ENCODE data around the gene SPINK8. TPM values are rescaled to one million over a fixed set of nuclear protein-coding genes. Genes with fewer than 3 reads are reported as not detected.

Gene SPINK8
- total RNA-seq, 1 donor from 2014 or later: not detected

DNA sequence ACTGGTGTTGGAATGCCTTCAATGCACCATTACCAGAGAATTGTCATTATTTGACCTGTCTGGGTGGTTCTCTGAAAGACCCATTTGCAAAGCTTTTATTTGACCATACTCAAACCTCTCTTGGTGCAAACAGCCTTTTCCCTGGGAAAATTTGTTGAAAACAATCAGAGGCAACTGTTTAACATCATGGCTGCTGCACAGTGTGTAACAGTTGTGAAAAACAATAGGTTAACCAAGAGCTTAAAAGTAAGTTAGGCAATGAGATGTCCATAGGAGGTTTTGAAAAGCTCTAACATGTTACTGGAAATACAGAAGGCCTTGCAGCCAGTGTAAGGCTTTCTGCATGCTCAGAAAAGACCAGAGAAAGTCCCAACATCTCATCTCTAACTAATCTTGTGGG lies 18.9 kb downstream of the SPINK8 start:
- H3K4me2 ChIP-seq: no peak overlapping the region
- H2AFZ ChIP-seq (replicated peaks): no peak overlapping the region
- Mint-ChIP-seq H3K4me1 (no peaks in the 10 kb centered on the region), H3K27ac (no peak overlapping the region), H3K36me3 (peaks cover 1% of the 10 kb centered on the region), H3K27me3 (ENCODE audit: insufficient read depth, low read depth) (peaks cover 2% of the 10 kb centered on the region), H3K9me3 (peaks cover 22% of the 10 kb centered on the region), H3K4me3 (no peak overlapping the region)
- H3K27me3 ChIP-seq: peaks cover under 1% of the 10 kb centered on the region
- no peak for DNase-seq (ENCODE audit: low spot score)
- no peaks in the 10 kb centered on the region for H3F3A ChIP-seq (ENCODE audit: low read depth)
- H3K4me1 ChIP-seq: no peaks in the 10 kb centered on the region
- H3K36me3 ChIP-seq: no peaks in the 10 kb centered on the region
- no peaks in the 10 kb centered on the region for H3K79me2 ChIP-seq (ENCODE audit: low read depth)
- H4K20me1 ChIP-seq (ENCODE audit: low read depth): no peaks in the 10 kb centered on the region
- H3K9me3 ChIP-seq (ENCODE audit: low read depth): peaks cover 13% of the 10 kb centered on the region
- H3K27ac ChIP-seq: no peak overlapping the region
- no peak overlapping the region for H3K4me3 ChIP-seq
- no peak overlapping the region for H3K9ac ChIP-seq
- TF ChIP-seq EZH2 (IDR thresholded peaks at IDR 0.05) (no peak), EZH2phosphoT487 (IDR thresholded peaks at IDR 0.05) (no peak)
- TF ChIP-seq, protein P1, sequence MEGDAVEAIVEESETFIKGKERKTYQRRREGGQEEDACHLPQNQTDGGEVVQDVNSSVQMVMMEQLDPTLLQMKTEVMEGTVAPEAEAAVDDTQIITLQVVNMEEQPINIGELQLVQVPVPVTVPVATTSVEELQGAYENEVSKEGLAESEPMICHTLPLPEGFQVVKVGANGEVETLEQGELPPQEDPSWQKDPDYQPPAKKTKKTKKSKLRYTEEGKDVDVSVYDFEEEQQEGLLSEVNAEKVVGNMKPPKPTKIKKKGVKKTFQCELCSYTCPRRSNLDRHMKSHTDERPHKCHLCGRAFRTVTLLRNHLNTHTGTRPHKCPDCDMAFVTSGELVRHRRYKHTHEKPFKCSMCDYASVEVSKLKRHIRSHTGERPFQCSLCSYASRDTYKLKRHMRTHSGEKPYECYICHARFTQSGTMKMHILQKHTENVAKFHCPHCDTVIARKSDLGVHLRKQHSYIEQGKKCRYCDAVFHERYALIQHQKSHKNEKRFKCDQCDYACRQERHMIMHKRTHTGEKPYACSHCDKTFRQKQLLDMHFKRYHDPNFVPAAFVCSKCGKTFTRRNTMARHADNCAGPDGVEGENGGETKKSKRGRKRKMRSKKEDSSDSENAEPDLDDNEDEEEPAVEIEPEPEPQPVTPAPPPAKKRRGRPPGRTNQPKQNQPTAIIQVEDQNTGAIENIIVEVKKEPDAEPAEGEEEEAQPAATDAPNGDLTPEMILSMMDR (IDR thresholded peaks at IDR 0.05): no peak

DNA sequence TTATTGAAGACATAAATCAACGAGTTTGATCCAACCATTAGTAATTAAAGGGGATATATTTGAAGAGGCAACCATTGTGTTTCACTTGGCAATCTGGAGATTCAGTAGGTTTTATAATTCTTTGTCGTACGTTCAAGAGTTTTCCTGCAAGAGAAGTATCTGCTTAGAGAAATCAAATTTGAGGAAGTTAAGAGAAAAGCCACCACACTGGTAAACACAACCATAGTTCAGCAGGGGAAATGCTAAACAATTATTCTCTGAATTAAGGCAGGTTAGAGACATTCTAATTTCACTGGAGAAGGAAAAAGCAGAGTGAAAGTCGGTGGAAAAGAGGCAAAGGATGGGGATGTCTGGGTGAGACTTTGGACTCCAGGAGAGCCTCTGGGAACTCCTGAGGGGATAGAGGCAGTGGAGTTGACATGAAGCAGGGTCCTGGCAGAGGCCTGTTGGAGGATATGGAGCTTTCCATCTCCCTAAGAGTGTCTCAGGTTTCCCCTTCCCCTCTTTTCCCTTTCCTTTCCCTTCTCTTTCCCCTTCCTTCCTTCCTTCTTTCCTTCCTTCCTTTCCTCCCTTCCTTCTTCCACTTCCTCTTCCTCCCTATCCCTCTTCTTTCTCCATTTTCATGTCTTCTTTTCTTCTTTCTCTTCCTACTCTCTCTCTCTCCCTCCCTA lies 26.5 kb downstream of the SPINK8 start:
- Mint-ChIP-seq H3K27ac (no peak overlapping the region), H3K36me3 (peaks cover 11% of the 10 kb centered on the region), H3K9me3 (peaks cover 5% of the 10 kb centered on the region), H3K4me3 (no peak overlapping the region), H3K27me3 (ENCODE audit: insufficient read depth, low read depth) (peaks cover 3% of the 10 kb centered on the region), H3K4me1 (peaks cover 6% of the 10 kb centered on the region)
- Histone ChIP-seq H3F3A (ENCODE audit: low read depth) (peaks cover 9% of the 10 kb centered on the region), H3K36me3 (no peaks in the 10 kb centered on the region), H3K9ac (no peak overlapping the region), H3K9me3 (ENCODE audit: low read depth) (no peaks in the 10 kb centered on the region), H3K4me2 (no peak overlapping the region), H3K27me3 (peaks cover 39% of the 10 kb centered on the region), H2AFZ (replicated peaks) (no peak overlapping the region), H3K79me2 (ENCODE audit: low read depth) (no peaks in the 10 kb centered on the region), H3K4me1 (no peaks in the 10 kb centered on the region), H3K4me3 (no peak overlapping the region), H4K20me1 (ENCODE audit: low read depth) (no peaks in the 10 kb centered on the region), H3K27ac (no peak overlapping the region)
- no peak for TF ChIP-seq EZH2 (IDR thresholded peaks at IDR 0.05)
- TF ChIP-seq, protein P1 (IDR thresholded peaks at IDR 0.05): no peak
- TF ChIP-seq EZH2phosphoT487 (IDR thresholded peaks at IDR 0.05): no peak
- DNase-seq (ENCODE audit: low spot score): no peak

DNA sequence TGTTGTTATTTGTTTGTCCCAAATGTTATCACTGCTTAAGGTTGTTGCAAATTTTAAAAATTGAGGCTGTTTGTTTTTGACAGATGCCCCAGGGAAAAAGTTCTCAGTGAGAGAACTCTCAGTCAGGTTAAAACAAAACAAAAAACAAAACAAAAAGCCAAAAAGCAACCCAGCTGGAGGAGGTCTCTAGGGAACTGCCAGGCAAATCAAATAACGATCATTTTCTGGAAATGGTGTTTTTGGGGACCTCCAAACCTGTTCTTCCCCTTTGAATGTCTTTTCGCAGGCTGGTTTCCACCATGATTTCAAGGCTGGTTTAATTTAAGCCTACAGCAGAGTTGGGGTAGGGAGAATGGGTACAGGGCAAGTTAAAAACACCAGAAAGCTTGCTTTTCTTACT lies 27.2 kb downstream of the SPINK8 start:
- Histone ChIP-seq H3K4me2 (no peak overlapping the region), H3K9ac (no peak overlapping the region), H3K4me3 (no peak overlapping the region), H3K36me3 (no peaks in the 10 kb centered on the region), H3K79me2 (ENCODE audit: low read depth) (no peaks in the 10 kb centered on the region), H2AFZ (replicated peaks) (no peak overlapping the region), H3K27me3 (peaks cover 39% of the 10 kb centered on the region), H3F3A (ENCODE audit: low read depth) (peaks cover 9% of the 10 kb centered on the region), H3K9me3 (ENCODE audit: low read depth) (no peaks in the 10 kb centered on the region), H4K20me1 (ENCODE audit: low read depth) (no peaks in the 10 kb centered on the region), H3K27ac (no peak overlapping the region), H3K4me1 (no peaks in the 10 kb centered on the region)
- TF ChIP-seq EZH2phosphoT487 (IDR thresholded peaks at IDR 0.05) (no peak), EZH2 (IDR thresholded peaks at IDR 0.05) (no peak)
- TF ChIP-seq, protein P1 (IDR thresholded peaks at IDR 0.05): no peak
- Mint-ChIP-seq H3K9me3 (peaks cover 5% of the 10 kb centered on the region), H3K4me1 (peaks cover 9% of the 10 kb centered on the region), H3K27ac (no peak overlapping the region), H3K4me3 (no peak overlapping the region), H3K27me3 (ENCODE audit: insufficient read depth, low read depth) (peaks cover 8% of the 10 kb centered on the region), H3K36me3 (peaks cover 11% of the 10 kb centered on the region)
- no peak for DNase-seq (ENCODE audit: low spot score)
